ENCODE results near the gene AFG1L.
A peak's percentile ranks its signal among the peaks of the same experiment; 100 is the strongest.

The AFG1L gene

DNA sequence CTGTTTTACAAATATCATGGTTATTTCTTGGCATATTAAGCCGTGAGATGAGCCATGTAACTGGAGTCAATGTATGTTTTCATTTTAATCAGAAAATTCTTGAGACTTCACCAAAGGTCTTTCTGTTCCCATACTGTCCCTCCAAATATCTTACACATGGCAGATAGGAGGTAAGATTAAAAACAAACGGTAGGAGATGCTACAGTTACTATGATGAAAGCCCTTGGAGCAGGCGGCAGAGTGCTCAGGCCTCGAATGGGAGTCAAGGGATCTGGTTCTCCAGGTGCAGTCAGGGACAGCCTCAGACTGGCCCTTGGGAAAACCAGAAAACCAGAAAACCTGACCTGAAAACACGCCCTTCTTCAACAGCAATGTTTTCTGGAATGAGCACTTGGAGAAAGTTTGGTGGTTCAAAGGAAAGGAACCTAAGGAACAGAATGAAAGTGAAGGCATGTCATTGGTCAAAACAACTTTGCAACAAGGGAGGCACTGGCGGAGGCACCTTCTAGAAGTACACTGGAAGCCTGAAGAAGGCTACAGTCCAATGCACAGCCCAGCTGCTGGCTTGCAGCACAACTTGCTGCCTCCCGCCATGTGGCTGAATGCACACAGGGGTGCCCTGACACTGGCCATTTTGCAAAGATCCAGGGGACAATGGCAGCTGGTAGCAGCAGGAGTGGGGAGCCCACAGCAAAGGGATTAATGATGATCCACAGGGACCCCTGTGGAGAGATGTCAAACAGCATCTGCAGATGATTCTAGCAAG lies 248.5 kb downstream of the AFG1L start:
- TF ChIP-seq, protein P1, sequence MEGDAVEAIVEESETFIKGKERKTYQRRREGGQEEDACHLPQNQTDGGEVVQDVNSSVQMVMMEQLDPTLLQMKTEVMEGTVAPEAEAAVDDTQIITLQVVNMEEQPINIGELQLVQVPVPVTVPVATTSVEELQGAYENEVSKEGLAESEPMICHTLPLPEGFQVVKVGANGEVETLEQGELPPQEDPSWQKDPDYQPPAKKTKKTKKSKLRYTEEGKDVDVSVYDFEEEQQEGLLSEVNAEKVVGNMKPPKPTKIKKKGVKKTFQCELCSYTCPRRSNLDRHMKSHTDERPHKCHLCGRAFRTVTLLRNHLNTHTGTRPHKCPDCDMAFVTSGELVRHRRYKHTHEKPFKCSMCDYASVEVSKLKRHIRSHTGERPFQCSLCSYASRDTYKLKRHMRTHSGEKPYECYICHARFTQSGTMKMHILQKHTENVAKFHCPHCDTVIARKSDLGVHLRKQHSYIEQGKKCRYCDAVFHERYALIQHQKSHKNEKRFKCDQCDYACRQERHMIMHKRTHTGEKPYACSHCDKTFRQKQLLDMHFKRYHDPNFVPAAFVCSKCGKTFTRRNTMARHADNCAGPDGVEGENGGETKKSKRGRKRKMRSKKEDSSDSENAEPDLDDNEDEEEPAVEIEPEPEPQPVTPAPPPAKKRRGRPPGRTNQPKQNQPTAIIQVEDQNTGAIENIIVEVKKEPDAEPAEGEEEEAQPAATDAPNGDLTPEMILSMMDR (conservative IDR thresholded peaks at IDR 0.05): no peak
- no peak overlapping the region for H3K27ac ChIP-seq

DNA sequence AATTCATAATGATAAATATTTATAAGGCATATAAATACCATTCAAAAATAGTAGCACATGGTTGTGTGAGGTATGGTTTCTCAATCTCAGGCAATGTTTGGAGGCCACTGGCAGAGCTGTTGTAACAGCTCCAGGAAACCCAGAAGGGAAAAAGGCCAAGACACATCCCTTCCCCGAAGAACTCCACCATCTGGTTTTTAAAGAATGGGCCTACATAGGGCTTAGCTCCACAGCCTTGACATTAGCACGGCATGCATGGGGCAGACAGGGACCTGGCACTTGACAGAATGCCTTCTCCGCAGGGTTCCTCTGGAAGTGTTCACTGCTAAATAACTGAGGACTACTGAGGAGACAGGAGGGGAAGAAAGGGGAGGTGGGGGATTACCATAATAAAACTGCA lies 249.8 kb downstream of the AFG1L start:
- TF ChIP-seq, protein P1 (conservative IDR thresholded peaks at IDR 0.05): no peak
- H3K27ac ChIP-seq: no peak overlapping the region

DNA sequence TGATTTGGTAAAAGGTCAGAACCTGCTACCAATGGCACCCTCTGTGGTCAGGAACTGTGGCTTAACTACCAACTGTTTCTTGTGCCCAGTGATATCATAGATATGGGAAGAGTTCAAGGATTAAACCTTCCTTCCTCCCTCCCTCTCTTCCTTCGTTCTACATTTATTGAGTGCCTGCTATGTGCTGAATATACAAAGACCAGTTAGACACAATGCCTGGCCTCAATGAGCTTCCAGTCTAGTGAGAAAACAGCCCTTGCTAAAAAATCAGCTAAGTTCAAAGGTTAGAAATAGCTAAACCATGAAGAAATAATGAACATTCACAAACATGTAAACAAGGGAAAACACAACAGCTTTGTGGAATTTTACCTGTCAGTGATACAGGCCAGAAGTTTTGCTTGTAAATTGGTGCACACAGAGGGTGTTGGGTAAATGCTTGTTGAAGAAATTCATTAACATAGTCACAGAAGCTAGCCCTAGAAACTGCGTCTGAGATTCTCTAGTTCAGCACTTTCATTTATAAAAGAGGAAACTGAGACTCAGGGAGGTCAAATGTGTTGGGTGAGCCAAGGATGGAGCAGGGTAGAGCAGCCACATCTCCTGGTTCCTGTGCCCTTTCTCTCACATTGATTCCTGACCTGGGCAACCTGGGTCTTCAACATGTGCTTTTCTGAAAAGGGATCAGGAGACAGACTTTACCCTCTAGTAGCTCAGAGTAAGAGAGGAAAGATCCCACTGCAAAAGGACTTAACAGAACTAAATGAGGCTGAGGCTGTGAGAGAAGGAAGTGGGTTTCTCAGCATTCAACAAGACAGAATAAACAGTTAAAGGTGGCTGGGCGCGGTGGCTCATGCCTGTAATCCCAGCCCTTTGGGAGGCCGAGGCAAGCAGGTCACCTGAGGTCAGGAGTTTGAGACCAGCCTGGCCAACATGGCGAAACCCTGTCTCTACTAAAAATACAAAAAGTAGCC lies 251.5 kb downstream of the AFG1L start:
- TF ChIP-seq, protein P1 (conservative IDR thresholded peaks at IDR 0.05): no peak
- H3K27ac ChIP-seq: no peak overlapping the region

DNA sequence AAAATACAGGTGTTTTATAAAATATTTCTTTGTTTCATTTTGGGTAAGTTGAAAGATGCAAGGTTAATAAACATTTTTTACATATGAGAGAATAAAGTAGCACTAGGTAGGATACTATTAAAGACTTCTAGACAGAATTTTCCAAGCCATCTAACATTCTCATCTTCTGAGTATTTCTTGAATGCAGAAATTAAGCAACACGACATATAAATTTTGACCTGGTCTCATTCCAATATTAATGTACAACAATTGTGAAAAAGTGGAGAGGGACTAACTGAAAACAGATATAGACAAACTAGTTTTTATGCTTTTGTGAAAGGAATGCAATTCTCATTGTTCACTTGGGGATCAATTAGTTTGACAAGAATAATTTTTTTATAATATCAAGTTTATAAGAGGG lies 254.4 kb downstream of the AFG1L start:
- TF ChIP-seq, protein P1 (conservative IDR thresholded peaks at IDR 0.05): no peak
- no peak overlapping the region for H3K27ac ChIP-seq

DNA sequence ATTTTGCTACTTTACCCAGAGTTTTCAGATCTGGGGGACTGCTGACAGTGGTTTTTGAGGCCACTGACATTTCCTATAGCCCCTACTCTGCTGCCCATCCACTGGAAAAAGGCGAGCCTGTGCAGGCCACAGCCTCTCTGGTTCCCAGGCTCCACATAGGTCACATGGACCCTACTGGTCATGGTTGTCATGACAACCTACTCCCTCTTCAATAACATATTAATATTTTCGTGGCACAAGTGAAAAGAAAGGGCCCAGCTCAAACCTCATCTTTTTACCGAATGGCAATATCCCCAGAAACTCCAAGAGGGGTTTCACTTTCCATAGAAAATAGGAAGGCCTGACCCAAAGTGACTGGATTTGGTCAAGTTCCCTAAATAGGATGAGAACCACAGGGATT lies 254.9 kb downstream of the AFG1L start:
- no peak overlapping the region for H3K27ac ChIP-seq
- TF ChIP-seq, protein P1 (conservative IDR thresholded peaks at IDR 0.05): no peak

DNA sequence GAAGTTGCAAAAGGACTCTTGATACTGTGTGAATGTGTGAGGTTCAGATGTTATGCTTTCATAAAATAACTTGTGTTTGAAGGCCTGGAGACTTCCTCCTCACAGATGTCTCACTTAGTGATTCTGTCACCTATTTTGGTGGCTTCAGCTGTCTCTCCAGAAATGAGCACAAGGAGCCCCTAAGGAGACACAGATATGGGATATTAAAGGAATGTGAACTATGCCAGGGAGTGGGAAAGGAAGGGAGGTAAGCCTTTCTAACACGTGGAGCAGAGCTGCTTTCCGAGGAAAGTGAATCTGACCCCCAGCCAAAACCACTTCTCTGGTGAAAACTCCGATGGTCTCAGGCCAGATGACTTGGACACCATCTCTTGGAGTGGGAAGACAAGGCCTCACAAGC lies 255.4 kb downstream of the AFG1L start:
- TF ChIP-seq, protein P1 (conservative IDR thresholded peaks at IDR 0.05): no peak
- no peak overlapping the region for H3K27ac ChIP-seq

DNA sequence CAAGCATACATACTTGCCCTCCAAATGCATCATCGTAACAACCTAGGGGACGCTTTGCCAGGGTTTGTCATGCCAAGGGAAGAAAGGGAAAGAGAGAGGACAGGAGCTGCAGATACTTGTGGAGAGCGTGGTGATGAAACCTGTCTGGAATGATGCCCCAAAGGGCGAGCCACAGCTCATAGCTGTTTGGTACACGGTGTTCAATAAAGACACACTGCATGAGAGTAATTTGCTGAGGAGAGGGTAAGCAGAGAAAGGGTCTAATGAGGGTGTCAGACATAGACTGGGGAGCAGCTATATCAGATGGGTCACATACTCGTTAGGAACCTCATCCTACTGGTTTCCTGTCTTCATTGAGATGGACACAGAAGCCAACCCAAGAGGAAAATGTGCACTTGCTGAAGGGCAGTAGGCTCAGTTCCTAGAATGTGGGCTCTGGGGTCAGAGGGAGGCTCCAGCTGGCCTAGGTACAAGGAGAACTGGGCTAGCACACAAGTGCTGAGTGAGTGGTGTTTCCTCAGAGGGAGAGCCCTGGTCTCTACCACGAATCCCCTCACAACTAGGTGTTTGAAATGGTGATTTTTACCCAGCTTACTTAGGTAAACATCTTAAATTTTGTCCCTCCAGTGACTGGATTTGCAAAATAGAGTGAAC lies 260.7 kb downstream of the AFG1L start:
- TF ChIP-seq, protein P1 (conservative IDR thresholded peaks at IDR 0.05): no peak
- H3K27ac ChIP-seq: peak overlapping the region; percentile 96
